GM12878 (cell line): Measurements from ENCODE around the gene ATG14.

ENCODE experiments used
- EP300 ChIP-seq, 2 experiments: fragments of 150-350 bp in 1 of 2; IDR thresholded peaks; 2 replicates each; pipeline ENCODE4 v1.6.1; 2011 to 2012; ENCODE audit warnings: low read depth in 2 of 2, low read length in 2 of 2, borderline replicate concordance in 1 of 2, improper control_type of control experiment in 1 of 2, inconsistent platforms in 1 of 2; ENCODE audit not compliant: control insufficient read depth in 1 of 2
- FOS ChIP-seq: IDR thresholded peaks from 3 replicates; pipeline ENCODE4 v1.6.1; 2011; ENCODE audit warnings: borderline replicate concordance; ENCODE audit not compliant: insufficient read length; ENCODE audit errors: extremely low read depth
- GABPA ChIP-seq: IDR thresholded peaks from 2 replicates; pipeline ENCODE4 v1.6.1; 2014; ENCODE audit warnings: antibody characterized with exemption, low read depth, mild to moderate bottlenecking, inconsistent platforms
- JUNB ChIP-seq: IDR thresholded peaks from 2 replicates; pipeline ENCODE4 v1.6.1; 2016; ENCODE audit warnings: antibody characterized with exemption, mild to moderate bottlenecking
- SMC3 ChIP-seq: IDR thresholded peaks from 2 replicates; pipeline ENCODE4 v1.6.1; 2011; ENCODE audit warnings: low read length, improper control_type of control experiment, borderline replicate concordance
- TF ChIP-seq, protein P1 (sequence below), 3 experiments: IDR thresholded peaks in 2 of 3; conservative IDR thresholded peaks in 1 of 3; 2 replicates each; pipeline ENCODE4 v1.5.1; 2011; ENCODE audit warnings: low read depth in 3 of 3, low read length in 3 of 3, mild to moderate bottlenecking in 3 of 3, control low read depth in 2 of 3, moderate library complexity in 2 of 3, inconsistent platforms in 1 of 3, mixed read lengths in 1 of 3; ENCODE audit not compliant: control insufficient read depth in 2 of 3, insufficient read depth in 1 of 3; ENCODE audit errors: extremely low read depth in 1 of 3

DNA sequence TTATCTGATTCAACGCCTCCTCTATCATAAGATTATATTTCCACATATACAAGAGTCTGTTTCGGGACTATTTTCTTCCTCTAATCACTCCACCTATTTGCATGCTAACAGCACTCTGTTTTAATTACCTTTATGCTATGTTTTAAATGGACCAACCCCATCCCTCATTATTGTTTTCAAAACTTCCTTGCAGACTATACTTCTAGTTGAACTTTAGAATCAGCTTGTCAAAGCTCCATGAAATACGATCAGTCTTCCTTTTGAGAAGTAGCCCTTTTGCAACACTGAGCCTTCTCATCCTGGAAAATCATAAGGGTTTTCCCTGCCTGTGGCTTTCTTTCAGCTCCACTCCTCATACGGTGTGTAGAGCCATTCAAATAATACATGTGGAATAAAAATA is 36.9 kb downstream of the ATG14 start:
- TF ChIP-seq EP300 (IDR thresholded peaks at IDR 0.05; ENCODE audit: borderline replicate concordance in 1 of 2, control insufficient read depth in 1 of 2, low read depth in 2 of 2, low read length in 2 of 2) (no peak), FOS (no peak), SMC3 (no peak), GABPA (no peak), JUNB (no peak)
- TF ChIP-seq, protein P1, sequence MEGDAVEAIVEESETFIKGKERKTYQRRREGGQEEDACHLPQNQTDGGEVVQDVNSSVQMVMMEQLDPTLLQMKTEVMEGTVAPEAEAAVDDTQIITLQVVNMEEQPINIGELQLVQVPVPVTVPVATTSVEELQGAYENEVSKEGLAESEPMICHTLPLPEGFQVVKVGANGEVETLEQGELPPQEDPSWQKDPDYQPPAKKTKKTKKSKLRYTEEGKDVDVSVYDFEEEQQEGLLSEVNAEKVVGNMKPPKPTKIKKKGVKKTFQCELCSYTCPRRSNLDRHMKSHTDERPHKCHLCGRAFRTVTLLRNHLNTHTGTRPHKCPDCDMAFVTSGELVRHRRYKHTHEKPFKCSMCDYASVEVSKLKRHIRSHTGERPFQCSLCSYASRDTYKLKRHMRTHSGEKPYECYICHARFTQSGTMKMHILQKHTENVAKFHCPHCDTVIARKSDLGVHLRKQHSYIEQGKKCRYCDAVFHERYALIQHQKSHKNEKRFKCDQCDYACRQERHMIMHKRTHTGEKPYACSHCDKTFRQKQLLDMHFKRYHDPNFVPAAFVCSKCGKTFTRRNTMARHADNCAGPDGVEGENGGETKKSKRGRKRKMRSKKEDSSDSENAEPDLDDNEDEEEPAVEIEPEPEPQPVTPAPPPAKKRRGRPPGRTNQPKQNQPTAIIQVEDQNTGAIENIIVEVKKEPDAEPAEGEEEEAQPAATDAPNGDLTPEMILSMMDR (IDR thresholded peaks at IDR 0.05 in 2 of 3, conservative IDR thresholded peaks at IDR 0.05 in 1 of 3; ENCODE audit: control insufficient read depth in 2 of 3, extremely low read depth in 1 of 3, insufficient read depth in 1 of 3, low read depth in 3 of 3, low read length in 3 of 3) = no peak
